Measurements from ENCODE around the gene YWHAB.

The YWHAB gene

DNA sequence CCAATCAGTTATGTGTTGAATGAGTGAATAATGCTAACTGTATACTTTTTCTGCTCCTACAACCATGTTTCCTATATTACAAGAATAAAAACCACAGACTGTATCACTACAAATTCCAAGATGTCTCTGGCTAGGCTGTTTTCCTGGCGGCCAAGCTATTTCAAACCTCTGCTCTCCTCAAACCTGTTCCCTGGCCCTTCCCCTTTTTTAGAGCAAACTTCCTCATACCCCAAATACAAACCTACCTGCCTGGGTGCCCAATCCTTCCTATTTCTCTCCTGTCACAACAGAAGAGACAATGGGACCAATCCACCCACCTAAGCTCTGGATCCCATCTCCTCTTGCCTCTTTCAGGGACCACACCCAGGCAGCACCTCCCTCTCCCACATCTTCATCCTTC is 67.2 kb downstream of the YWHAB start:
- no peak for DNase-seq (ENCODE audit: low spot score)

- DNase-seq (ENCODE audit: low spot score), result no peak
These were observed 68.7 kb downstream of the YWHAB start for GRCh38 chr20:44954211-44954610.

DNA sequence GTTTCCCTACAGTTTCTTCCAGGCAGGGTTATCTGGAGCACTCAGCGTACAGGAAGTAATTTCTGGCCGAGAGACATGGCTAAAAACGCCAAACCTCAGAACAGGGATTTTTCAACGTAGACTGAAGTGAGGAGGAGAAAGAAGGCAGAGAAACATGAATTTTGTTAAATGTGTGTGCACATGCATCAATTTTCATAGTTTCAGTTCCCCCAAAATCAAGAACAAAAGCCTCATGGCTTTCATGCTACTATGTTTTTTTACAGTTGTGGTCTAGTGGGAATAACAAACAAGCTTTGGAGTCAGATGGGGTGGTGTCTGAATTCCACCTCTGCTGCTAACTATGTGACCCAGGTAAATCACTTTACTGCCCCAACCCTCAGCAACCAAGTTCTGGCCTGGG is 69.8 kb downstream of the YWHAB start:
- no peak for DNase-seq (ENCODE audit: low spot score)

- DNase-seq (ENCODE audit: low spot score), result no peak
These were observed 70.9 kb downstream of the YWHAB start for GRCh38 chr20:44956410-44956809.
